HepG2 (cell line): ENCODE measurements around the gene GPR89A.
"Not testable (repeated sequence)": the region's sequence is repeated elsewhere in the genome, so short reads cannot be mapped to it uniquely, and the experiment has no call there.

ENCODE experiments used
- EP300 ChIP-seq, 3 experiments: sonication (generic) in 1 of 3; formaldehyde crosslinking in 1 of 3; IDR thresholded peaks; 2 replicates each; pipeline versions ENCODE4 v1.5.1 to v1.6.1; 2011 to 2020; ENCODE audit warnings: low read depth in 2 of 3, low read length in 2 of 3, borderline replicate concordance in 1 of 3, improper control_type of control experiment in 1 of 3, mild to moderate bottlenecking in 1 of 3, missing genetic modification reagents in 1 of 3, moderate library complexity in 1 of 3
- IRF2 ChIP-seq: IDR thresholded peaks from 2 replicates; pipeline ENCODE4 v1.6.1; 2018; ENCODE audit warnings: missing genetic modification reagents, missing compliant biosample characterization
- MAX ChIP-seq: IDR thresholded peaks from 2 replicates; pipeline ENCODE4 v1.6.1; 2012; ENCODE audit warnings: inconsistent platforms
- MEF2D ChIP-seq: sonication (generic); formaldehyde crosslinking; IDR thresholded peaks from 2 replicates; pipeline ENCODE4 v1.5.1; 2020; ENCODE audit warnings: mild to moderate bottlenecking, missing genetic modification reagents
- NFE2L1 ChIP-seq: sonication (generic); formaldehyde crosslinking; IDR thresholded peaks from 2 replicates; pipeline ENCODE4 v1.4.0; 2020; ENCODE audit warnings: missing genetic modification reagents, mild to moderate bottlenecking, borderline replicate concordance
- PLRG1 ChIP-seq: fragments of 450-650 bp; conservative IDR thresholded peaks from 2 replicates; pipeline ENCODE4 v1.6.1; 2016
- RXRA ChIP-seq: sonication (generic); formaldehyde crosslinking; IDR thresholded peaks from 2 replicates; pipeline ENCODE4 v1.5.1; 2020; ENCODE audit warnings: missing genetic modification reagents
- ZNF121 ChIP-seq: sonication (generic); formaldehyde crosslinking; IDR thresholded peaks from 2 replicates; pipeline ENCODE4 v1.5.0; 2020; ENCODE audit warnings: mild to moderate bottlenecking, missing genetic modification reagents
- ZNF264 ChIP-seq: sonication (generic); formaldehyde crosslinking; IDR thresholded peaks from 2 replicates; pipeline ENCODE4 v1.4.0; 2020; ENCODE audit warnings: missing genetic modification reagents

- not testable (repeated sequence) for TF ChIP-seq PLRG1; EP300 (IDR thresholded peaks at IDR 0.05; ENCODE audit: low read depth in 2 of 2, low read length in 2 of 2); EP300 (CRISPR knock-in tag; IDR thresholded peaks at IDR 0.05; ENCODE audit: borderline replicate concordance); NFE2L1; RXRA (CRISPR knock-in tag); IRF2; ZNF121 (CRISPR knock-in tag); MAX; MEF2D (CRISPR knock-in tag); ZNF264 (CRISPR knock-in tag)
Observed at GRCh38 chr1:145586820-145587219, 21.0 kb upstream of the GPR89A start.
